OCI-LY7 (cell line): Measurements from ENCODE around the gene TUBGCP6. TPM values are rescaled to one million over a fixed set of nuclear protein-coding genes. Genes with fewer than 3 reads are reported as not detected.
A peak's percentile ranks its signal among the peaks of the same experiment; 100 is the strongest.

ENCODE experiments used
- BruUV-seq: library from RNA; stranded (reverse); fragments of 400-500 nt; replicated peaks from 2 replicates; lab custom pipeline; 2021; lab: Mats Ljungman, UMichigan
- CTCF ChIA-PET: fragments of 300-600 bp; sonication (Branson Sonifier 250); formaldehyde crosslinking; loops from one replicate; lab custom pipeline; 2022; ENCODE audit warnings: antibody characterized with exemption; ENCODE audit not compliant: unreplicated experiment; lab: Charles Lee
- POLR2A ChIA-PET: fragments of 300-600 bp; sonication (Branson Sonifier 250); formaldehyde crosslinking; loops from one replicate; lab custom pipeline; 2022; ENCODE audit warnings: antibody characterized with exemption; lab: Charles Lee
- DNase-seq: peaks from one replicate; pipeline ENCODE4 v3.0.0-alpha.2; 2015; ENCODE audit warnings: low spot score
- H2AFZ ChIP-seq: fragments of 200-600 bp; sonication (generic), shearing (Covaris generic); 2 replicates; pipeline ENCODE4 v1.6.1; 2014; ENCODE audit warnings: mild to moderate bottlenecking, antibody characterized with exemption, low read length, moderate library complexity
- H3K27ac ChIP-seq: fragments of 200-600 bp; sonication (generic); 2 replicates; pipeline ENCODE4 v1.5.1; 2014; ENCODE audit warnings: mixed run types, low read depth, mild to moderate bottlenecking, moderate library complexity, low read length, inconsistent platforms; ENCODE audit not compliant: poor library complexity, severe bottlenecking
- H3K36me3 ChIP-seq: fragments of 200-600 bp; sonication (generic); 2 replicates; pipeline ENCODE4 v1.6.1; 2014; ENCODE audit warnings: mild to moderate bottlenecking, antibody characterized with exemption, low read length, moderate library complexity, mixed read lengths; ENCODE audit not compliant: insufficient read depth
- H3K4me1 ChIP-seq: fragments of 200-600 bp; sonication (generic); 2 replicates; pipeline ENCODE4 v1.5.1; 2014; ENCODE audit warnings: mild to moderate bottlenecking, low read length; ENCODE audit not compliant: insufficient read depth, poor library complexity, severe bottlenecking
- H3K4me2 ChIP-seq: fragments of 200-600 bp; sonication (generic); 2 replicates; pipeline ENCODE4 v1.6.1; 2014; ENCODE audit warnings: mild to moderate bottlenecking, low read length
- H3K4me3 ChIP-seq: fragments of 200-600 bp; sonication (generic); 2 replicates; pipeline ENCODE4 v1.5.1; 2014; ENCODE audit warnings: mild to moderate bottlenecking, low read depth, low read length; ENCODE audit not compliant: poor library complexity, severe bottlenecking
- H3K79me2 ChIP-seq: fragments of 200-600 bp; sonication (generic); 2 replicates; pipeline ENCODE4 v1.6.1; 2016; ENCODE audit warnings: low read depth, mild to moderate bottlenecking, low read length, moderate library complexity, mixed read lengths; ENCODE audit not compliant: insufficient read depth
- H3K9me2 ChIP-seq: fragments of 200-600 bp; sonication (generic); 2 replicates; pipeline ENCODE4 v1.6.1; 2016; ENCODE audit warnings: mild to moderate bottlenecking, low read length, mixed read lengths; ENCODE audit not compliant: insufficient read depth
- H3K9me3 ChIP-seq: fragments of 200-600 bp; sonication (generic); 2 replicates; pipeline ENCODE4 v1.6.1; 2014; ENCODE audit warnings: mild to moderate bottlenecking, mixed run types, low read length, mixed read lengths
- H4K20me1 ChIP-seq: fragments of 200-600 bp; sonication (generic); 2 replicates; pipeline ENCODE4 v1.6.1; 2014; ENCODE audit warnings: mild to moderate bottlenecking, antibody characterized with exemption, low read length, moderate library complexity, mixed read lengths; ENCODE audit not compliant: insufficient read depth
- CTCF ChIP-seq: fragments of 200-600 bp; sonication (generic); conservative IDR thresholded peaks from 2 replicates; pipeline ENCODE4 v1.5.1; 2014; ENCODE audit warnings: mild to moderate bottlenecking, antibody characterized with exemption, low read length, moderate library complexity, mixed read lengths
- EZH2phosphoT487 ChIP-seq: fragments of 200-600 bp; sonication (generic); IDR thresholded peaks from 2 replicates; pipeline ENCODE4 v1.6.1; 2018; ENCODE audit warnings: low read depth, borderline replicate concordance, mild to moderate bottlenecking, mixed run types, antibody characterized with exemption, low read length, moderate library complexity, mixed read lengths
- intact Hi-C: fragments of 100-400 bp; cut with micrococcal nuclease; formaldehyde crosslinking; loops from one replicate; pipeline ENCODE4 v1.10.0; 2022; ENCODE audit not compliant: unreplicated experiment
- total RNA-seq, 2 experiments: library from RNA; depleted of rRNA in 1 of 2; stranded (reverse); fragments of >200 nt in 1 of 2; shearing (Covaris generic) in 1 of 2; gene quantifications; 2 replicates each; pipeline ENCODE4 v1.2.3, GENCODE V29; 2014 to 2022

The TUBGCP6 gene
- total RNA-seq, 2 experiments from 2014 or later: 57.7 to 63.2 TPM

GRCh38 chr22:50245214-50246072 is 620 bp upstream of the TUBGCP6 start:
- H2AFZ ChIP-seq: no peak overlapping the region
- ChIA-PET CTCF (no interaction called here), POLR2A (no interaction called here)
- H4K20me1 ChIP-seq: no peaks in the 10 kb centered on the region
- H3K79me2 ChIP-seq: peaks cover 55% of the 10 kb centered on the region
- no peaks in the 10 kb centered on the region for H3K9me2 ChIP-seq
- H3K4me2 ChIP-seq: peak overlapping the region; percentile 95
- H3K27ac ChIP-seq: peak overlapping the region; percentile 62
- no TSS peak for BruUV-seq
- intact Hi-C loops: loop anchor here (10.0 kb wide), 2 partner anchors 229 to 259 kb away; partner anchors contain the start of genes LMF2, NCAPH2 and SBF1
- H3K36me3 ChIP-seq: peaks cover 25% of the 10 kb centered on the region; the same call in 1 of the 2 replicates
- TF ChIP-seq CTCF (no peak), EZH2phosphoT487 (no peak)
- peak overlapping the region; percentile 81 for H3K4me3 ChIP-seq
- no peaks in the 10 kb centered on the region for H3K9me3 ChIP-seq
- H3K4me1 ChIP-seq: peaks cover 50% of the 10 kb centered on the region
- DNase-seq: no peak

GRCh38 chr22:50243685-50244419 is 971 bp downstream of the TUBGCP6 start:
- Histone ChIP-seq H3K4me1 (peaks cover 37% of the 10 kb centered on the region), H3K27ac (peak overlapping the region; percentile 62), H3K4me2 (peak overlapping the region; percentile 95), H3K9me2 (no peaks in the 10 kb centered on the region), H3K36me3 (peaks cover 40% of the 10 kb centered on the region), H3K79me2 (peaks cover 63% of the 10 kb centered on the region), H2AFZ (no peak overlapping the region), H4K20me1 (no peaks in the 10 kb centered on the region), H3K4me3 (peak overlapping the region; percentile 81), H3K9me3 (no peaks in the 10 kb centered on the region)
- BruUV-seq: TSS peak; percentile 68
- DNase-seq: no peak
- TF ChIP-seq EZH2phosphoT487: no peak
- TF ChIP-seq CTCF: no peak
- POLR2A ChIA-PET: interaction anchor here (0.7 kb wide), 1 partner anchor 91 kb away, joined by 3 read pairs; no protein-coding TSS in a partner anchor
- intact Hi-C loops: loop anchor here (5.0 to 10.0 kb wide), 3 partner anchors 231 to 283 kb away; partner anchors contain the start of genes LMF2, NCAPH2, SBF1 and SCO2
- CTCF ChIA-PET: no interaction called here
